Upper lobe of left lung (tissue), 6 donors: ENCODE data around the gene ZHX3. TPM values are rescaled to one million over a fixed set of nuclear protein-coding genes. Genes with fewer than 3 reads are reported as not detected.
A peak's percentile ranks its signal among the peaks of the same experiment; 100 is the strongest.

Source experiments
- ATAC-seq, 2 donors: fragments of 200-7000 bp; cut with Tn5 transposase; one replicate each; pipeline ENCODE4 v1.9.1; 2022; ENCODE audit warnings: mild to moderate bottlenecking in 2 of 2, moderate library complexity in 2 of 2; ENCODE audit not compliant: low FRiP score in 2 of 2
- DNase-seq, 2 donors: peaks; one replicate each; pipeline ENCODE4 v3.0.0-alpha.2; 2019 to 2020
- H3K27ac ChIP-seq, 4 donors: fragments of 200-600 bp; sonication (generic); one replicate each; pipeline ENCODE4 v1.5.1; 2016 to 2019
- H3K27me3 ChIP-seq, 4 donors: fragments of 200-600 bp; sonication (generic); one replicate each; pipeline ENCODE4 v1.5.1; 2017 to 2019
- H3K36me3 ChIP-seq, 4 donors: fragments of 200-600 bp; sonication (generic); one replicate each; pipeline ENCODE4 v1.5.1; 2016 to 2019
- H3K4me1 ChIP-seq, 4 donors: fragments of 200-600 bp; sonication (generic); one replicate each; pipeline ENCODE4 v1.5.1; 2018 to 2019
- H3K4me3 ChIP-seq, 4 donors: fragments of 200-600 bp; sonication (generic); one replicate each; pipeline ENCODE4 v1.5.1; 2017 to 2019; ENCODE audit warnings: mild to moderate bottlenecking in 2 of 4, moderate library complexity in 1 of 4
- H3K9me3 ChIP-seq, 4 donors: fragments of 200-600 bp; sonication (generic); one replicate each; pipeline ENCODE4 v1.5.1; 2018 to 2019
- CTCF ChIP-seq, 6 experiments: fragments of 450-650 bp in 4 of 6; fragments of 200-600 bp in 2 of 6; sonication (generic) in 2 of 6; IDR thresholded peaks; one replicate each; pipeline ENCODE4 v1.5.1; 2016 to 2019; ENCODE audit warnings: antibody characterized with exemption in 6 of 6
- EP300 ChIP-seq, 4 donors: sonication (generic); formaldehyde crosslinking; IDR thresholded peaks; one replicate each; pipeline ENCODE4 v1.5.1; 2017; ENCODE audit warnings: antibody characterized with exemption in 4 of 4, control low read depth in 2 of 4
- POLR2A ChIP-seq, 4 donors: fragments of 450-650 bp; IDR thresholded peaks; one replicate each; pipeline ENCODE4 v1.5.1; 2016 to 2017; ENCODE audit warnings: antibody characterized with exemption in 4 of 4, mild to moderate bottlenecking in 2 of 4
- POLR2AphosphoS5 ChIP-seq, 2 donors: sonication (generic); formaldehyde crosslinking; IDR thresholded peaks; one replicate each; pipeline ENCODE4 v1.5.1; 2017; ENCODE audit warnings: antibody characterized with exemption in 2 of 2
- WGBS, 2 donors: methylation state at CpG; one replicate each; pipeline ENCODE4 v1.1.5; 2017 to 2018; 5-methylcytosine and 5-hydroxymethylcytosine counted together
- total RNA-seq, 6 donors: library from RNA; depleted of rRNA in 4 of 6; stranded (reverse); fragments of >200 nt in 4 of 6; gene quantifications; one replicate each; pipeline versions ENCODE4 v1.1.0 to v1.2.1, GENCODE V29; 2016 to 2021
- donor health status: DM: no; HTN: no; CAD: no; lungs with moderate emphysema.
- donor health status: DM: no; HTN: yes; CAD: no; lungs with severe emphysema.

Gene ZHX3
- total RNA-seq, result 10 to 100 TPM; 30.4 to 57.5 (median 44.9) TPM

DNA sequence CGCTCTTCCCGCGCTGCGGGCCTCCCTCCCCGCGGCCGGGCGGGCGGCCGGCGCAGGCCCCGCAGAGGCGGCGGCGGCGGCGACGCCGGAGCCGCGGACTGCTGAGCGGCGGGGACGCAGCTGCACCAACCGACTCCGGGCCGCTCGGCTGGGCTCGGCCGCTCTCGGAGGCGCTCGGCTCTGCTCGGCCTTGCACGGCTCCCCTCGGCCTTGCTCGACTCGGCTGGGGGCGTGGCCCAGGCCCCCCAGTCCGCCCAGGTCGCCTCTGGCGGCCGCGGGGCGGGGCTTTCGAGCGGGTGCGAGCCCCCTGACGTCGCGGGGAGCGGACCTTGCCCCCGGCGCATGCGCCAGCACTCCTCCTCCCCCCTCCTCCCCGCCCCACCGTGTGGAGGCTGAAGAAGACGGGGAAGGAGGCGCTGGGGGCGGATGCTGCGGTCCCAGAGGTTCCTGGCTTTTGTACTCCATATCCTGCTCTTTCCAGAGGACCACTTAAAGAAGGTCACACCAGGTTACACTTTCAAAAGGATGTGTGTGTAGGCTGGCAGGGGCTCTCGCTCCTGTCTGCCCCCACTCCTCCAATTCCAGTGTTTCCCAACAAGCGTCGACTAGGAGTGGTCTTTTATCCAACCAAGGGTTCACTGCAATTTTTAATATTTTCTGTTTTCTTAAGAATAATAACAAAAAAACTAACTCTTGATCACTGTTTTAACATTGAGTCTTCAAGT is at the start of gene ZHX3:
Gene ZHX3, minus strand, starts transcription at position 186 of the 725 bp plus-strand sequence. CDS start 112,815 bp downstream, outside the sequence.
- Histone ChIP-seq H3K27ac (peak within 1 kb of the TSS; percentile 69 to 92 (median 87)), H3K4me1 (peaks cover 4 to 32% (median 21%) of the 10 kb centered on the region in 4 donors), H3K9me3 (no peaks in the 10 kb centered on the region), H3K27me3 (no peaks in the 10 kb centered on the region), H3K4me3 (peak within 1 kb of the TSS; percentile 50 to 96 (median 87)), H3K36me3 (no peaks in the 10 kb centered on the region)
- DNase-seq, result peak; percentile 96 to 100
- ATAC-seq, result peak; percentile 98 to 99
- WGBS, 2 donors, result 0 to 4% methylated on average over 3 to 27 of the region's 64 CpGs
- TF ChIP-seq POLR2AphosphoS5 (IDR thresholded peaks at IDR 0.05) (peak; percentile 53 to 78), POLR2A (IDR thresholded peaks at IDR 0.05) (peak in 1 of 4 donors; percentile 66), CTCF (IDR thresholded peaks at IDR 0.05) (no peak), EP300 (IDR thresholded peaks at IDR 0.05) (peak in 1 of 4 donors; percentile 17)

- ATAC-seq, result no peak
- Histone ChIP-seq H3K27me3 (peaks cover 0 to 26% (median 11%) of the 10 kb centered on the region in 4 donors), H3K4me1 (peaks cover 8 to 16% (median 10%) of the 10 kb centered on the region in 4 donors), H3K27ac (no peak overlapping the region), H3K9me3 (peaks cover 4 to 11% (median 9%) of the 10 kb centered on the region in 4 donors), H3K4me3 (no peak overlapping the region), H3K36me3 (no peaks in the 10 kb centered on the region)
- TF ChIP-seq POLR2A (IDR thresholded peaks at IDR 0.05) (no peak), EP300 (IDR thresholded peaks at IDR 0.05) (no peak), POLR2AphosphoS5 (IDR thresholded peaks at IDR 0.05) (no peak), CTCF (IDR thresholded peaks at IDR 0.05) (no peak)
- WGBS, 2 donors, result 61 to 74% methylated on average over 8 to 13 of the region's 13 CpGs
- no peak for DNase-seq
Measured at GRCh38 chr20:41367393-41367695, 49.8 kb upstream of the ZHX3 start.

DNA sequence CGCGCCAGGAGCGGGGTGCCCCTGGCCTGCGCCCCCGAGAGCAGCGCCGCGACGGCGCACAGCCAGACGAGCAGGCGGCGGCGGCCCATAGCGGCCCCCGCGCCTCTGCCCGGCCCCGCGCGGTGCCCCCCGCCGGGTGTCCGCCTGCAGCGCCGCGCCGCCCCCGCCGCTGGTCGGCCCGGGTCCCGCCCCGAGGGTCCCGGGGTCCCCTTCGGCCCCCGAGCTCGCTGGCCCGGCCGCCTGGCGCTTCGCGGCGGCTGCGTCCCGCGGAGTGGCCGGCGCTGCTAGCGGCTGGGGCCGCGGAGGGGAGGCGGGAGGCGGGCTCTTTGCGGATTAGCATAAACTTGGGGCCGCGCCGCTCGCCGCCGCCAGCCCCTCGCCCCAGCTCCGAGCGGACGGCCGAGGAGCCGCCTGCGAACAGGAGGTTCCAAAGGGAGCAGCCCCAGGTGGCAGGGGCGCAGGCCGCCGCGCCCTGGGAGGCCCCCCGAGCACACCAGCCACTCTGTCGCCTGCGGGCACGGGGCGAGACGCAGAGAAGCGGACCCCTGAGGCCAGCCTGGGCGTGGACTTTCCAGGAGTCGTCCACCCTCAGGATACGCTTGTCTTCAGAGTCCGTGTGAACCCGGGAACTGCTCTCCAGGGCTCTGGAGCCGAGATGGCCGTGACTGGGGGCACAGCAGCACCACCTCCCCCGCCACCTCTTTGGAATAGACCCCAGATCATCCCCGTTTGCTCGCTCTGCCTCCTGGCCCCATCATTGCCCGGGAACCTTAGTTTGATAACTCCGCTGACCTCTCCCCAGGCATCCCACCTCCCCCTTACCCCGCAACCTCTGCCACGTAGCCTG is 49.2 kb upstream of the ZHX3 start, which contains the start of gene EMILIN3:
Gene EMILIN3, minus strand, starts transcription at position 273 of the 847 bp plus-strand sequence. Its CDS starts 184 bp downstream, at position 89.
- Histone ChIP-seq H3K36me3 (no peaks in the 10 kb centered on the region), H3K4me3 (peak within 1 kb of the TSS in 3 of 4 donors; percentile 36 to 39 (median 38)), H3K4me1 (peaks cover 8 to 16% (median 10%) of the 10 kb centered on the region in 4 donors), H3K9me3 (peaks cover 4 to 10% (median 8%) of the 10 kb centered on the region in 4 donors), H3K27me3 (peaks cover 0 to 26% (median 11%) of the 10 kb centered on the region in 4 donors), H3K27ac (no peak within 1 kb of the TSS)
- ATAC-seq (peak in 1 of 2 donors; percentile 7), DNase-seq (peak in 1 of 2 donors; percentile 80)
- TF ChIP-seq EP300 (IDR thresholded peaks at IDR 0.05) (no peak), CTCF (IDR thresholded peaks at IDR 0.05) (no peak), POLR2AphosphoS5 (IDR thresholded peaks at IDR 0.05) (no peak), POLR2A (IDR thresholded peaks at IDR 0.05) (no peak)
- 13 to 28% methylated on average over 15 to 37 of the region's 93 CpGs for WGBS, 2 donors

- H3K9me3 ChIP-seq, result peaks cover under 1 to 2% (median under 1%) of the 10 kb centered on the region in 4 donors
- peaks cover 0 to 26% (median 11%) of the 10 kb centered on the region in 4 donors for H3K27me3 ChIP-seq
- DNase-seq (peak in 1 of 2 donors; percentile 80), ATAC-seq (no peak)
- H3K4me1 ChIP-seq, result peaks cover 8 to 16% (median 10%) of the 10 kb centered on the region in 4 donors
- no peaks in the 10 kb centered on the region for H3K36me3 ChIP-seq
- peak overlapping the region in 3 of 4 donors; percentile 36 to 39 (median 38) for H3K4me3 ChIP-seq
- no peak for TF ChIP-seq POLR2AphosphoS5 (IDR thresholded peaks at IDR 0.05)
- TF ChIP-seq CTCF (IDR thresholded peaks at IDR 0.05), result no peak
- TF ChIP-seq POLR2A (IDR thresholded peaks at IDR 0.05), result no peak
- no peak for TF ChIP-seq EP300 (IDR thresholded peaks at IDR 0.05)
- 9% methylated on average over 42 of the region's 76 CpGs; no CpG with 5 or more reads in 1 of the 2 donors for WGBS, 2 donors
- H3K27ac ChIP-seq, result no peak overlapping the region
Measured at GRCh38 chr20:41365777-41366545, 48.4 kb upstream of the ZHX3 start.
